ENCODE data around the gene ZFYVE21.

The ZFYVE21 gene

GRCh38 chr14:103698380-103699260 lies 17.0 kb upstream of the ZFYVE21 start:
- Mint-ChIP-seq H3K27me3 (no peaks in the 10 kb centered on the region), H3K27ac (peak overlapping the region in 1 of 2 donors; percentile 87), H3K4me1 (peaks cover 17% of the 10 kb centered on the region), H3K4me3 (no peak overlapping the region), H3K9me3 (no peaks in the 10 kb centered on the region)
- DNase-seq (no peak), ATAC-seq (peak; percentile 10)

GRCh38 chr14:103699261-103699661 lies 16.3 kb upstream of the ZFYVE21 start:
- Mint-ChIP-seq H3K27me3 (no peaks in the 10 kb centered on the region), H3K9me3 (no peaks in the 10 kb centered on the region), H3K4me1 (peaks cover 17% of the 10 kb centered on the region), H3K27ac (peak overlapping the region in 1 of 2 donors; percentile 63), H3K4me3 (no peak overlapping the region)
- DNase-seq: no peak
- ATAC-seq: no peak

GRCh38 chr14:103699901-103700752 lies 15.5 kb upstream of the ZFYVE21 start:
- no peak for ATAC-seq
- H3K27me3 Mint-ChIP-seq: no peaks in the 10 kb centered on the region

GRCh38 chr14:103700753-103701490 lies 14.7 kb upstream of the ZFYVE21 start:
- no peaks in the 10 kb centered on the region for H3K9me3 Mint-ChIP-seq
- no peak overlapping the region for H3K4me3 Mint-ChIP-seq
- DNase-seq (no peak), ATAC-seq (no peak)
- no peaks in the 10 kb centered on the region for H3K27me3 Mint-ChIP-seq
- peaks cover 21% of the 10 kb centered on the region for H3K4me1 Mint-ChIP-seq
- no peak overlapping the region for H3K27ac Mint-ChIP-seq

More at GRCh38 chr14:103699901-103700752, 15.5 kb upstream of the ZFYVE21 start:
- no peak for DNase-seq
- H3K9me3 Mint-ChIP-seq: no peaks in the 10 kb centered on the region
- H3K4me3 Mint-ChIP-seq: peak overlapping the region in 1 of 2 donors; percentile 2
- H3K4me1 Mint-ChIP-seq: peaks cover 23% of the 10 kb centered on the region
- H3K27ac Mint-ChIP-seq: peak overlapping the region in 1 of 2 donors; percentile 63

- no peaks in the 10 kb centered on the region for H3K27me3 Mint-ChIP-seq
- DNase-seq (no peak), ATAC-seq (no peak)
- no peak overlapping the region for H3K4me3 Mint-ChIP-seq
- H3K4me1 Mint-ChIP-seq: peaks cover 16% of the 10 kb centered on the region
- H3K9me3 Mint-ChIP-seq: no peaks in the 10 kb centered on the region
- H3K27ac Mint-ChIP-seq: peak overlapping the region in 1 of 2 donors; percentile 82
Measured at GRCh38 chr14:103702095-103702494, 13.5 kb upstream of the ZFYVE21 start.

- Mint-ChIP-seq H3K4me1 (peaks cover 16% of the 10 kb centered on the region), H3K27me3 (no peaks in the 10 kb centered on the region), H3K9me3 (no peaks in the 10 kb centered on the region), H3K4me3 (no peak overlapping the region), H3K27ac (peak overlapping the region in 1 of 2 donors; percentile 54)
- ATAC-seq: no peak
- DNase-seq: no peak
Measured at GRCh38 chr14:103702497-103703432, 12.8 kb upstream of the ZFYVE21 start.

GRCh38 chr14:103703433-103704385 lies 11.9 kb upstream of the ZFYVE21 start:
- H3K27ac Mint-ChIP-seq: peak overlapping the region; percentile 78 to 79

GRCh38 chr14:103704708-103705107 lies 10.9 kb upstream of the ZFYVE21 start:
- H3K9me3 Mint-ChIP-seq: no peaks in the 10 kb centered on the region
- H3K4me1 Mint-ChIP-seq: peaks cover 22% of the 10 kb centered on the region
- H3K27ac Mint-ChIP-seq: peak overlapping the region in 1 of 2 donors; percentile 91
- DNase-seq (no peak), ATAC-seq (no peak)
- no peaks in the 10 kb centered on the region for H3K27me3 Mint-ChIP-seq
- no peak overlapping the region for H3K4me3 Mint-ChIP-seq

More at GRCh38 chr14:103703433-103704385, 11.9 kb upstream of the ZFYVE21 start:
- no peak for ATAC-seq
- Mint-ChIP-seq H3K4me3 (no peak overlapping the region), H3K4me1 (peaks cover 16% of the 10 kb centered on the region), H3K27me3 (no peaks in the 10 kb centered on the region), H3K9me3 (no peaks in the 10 kb centered on the region)
- DNase-seq: no peak

- Mint-ChIP-seq H3K27me3 (no peaks in the 10 kb centered on the region), H3K9me3 (no peaks in the 10 kb centered on the region), H3K27ac (peak overlapping the region in 1 of 2 donors; percentile 91), H3K4me3 (no peak overlapping the region), H3K4me1 (peaks cover 19% of the 10 kb centered on the region)
- no peak for DNase-seq
- no peak for ATAC-seq
Measured at GRCh38 chr14:103705118-103705503, 10.5 kb upstream of the ZFYVE21 start.

GRCh38 chr14:103705504-103706284 lies 9.9 kb upstream of the ZFYVE21 start:
- Mint-ChIP-seq H3K4me1 (peaks cover 18% of the 10 kb centered on the region), H3K9me3 (no peaks in the 10 kb centered on the region), H3K27ac (peak overlapping the region in 1 of 2 donors; percentile 89), H3K27me3 (no peaks in the 10 kb centered on the region), H3K4me3 (no peak overlapping the region)
- no peak for DNase-seq
- no peak for ATAC-seq

GRCh38 chr14:103706551-103707328 lies 8.9 kb upstream of the ZFYVE21 start:
- peaks cover 28% of the 10 kb centered on the region for H3K4me1 Mint-ChIP-seq
- no peaks in the 10 kb centered on the region for H3K27me3 Mint-ChIP-seq
- DNase-seq (no peak), ATAC-seq (no peak)
- no peaks in the 10 kb centered on the region for H3K9me3 Mint-ChIP-seq
- peak overlapping the region in 1 of 2 donors; percentile 19 for H3K27ac Mint-ChIP-seq
- H3K4me3 Mint-ChIP-seq: no peak overlapping the region
